Measurements from ENCODE around the gene RNF223.

Gene RNF223

GRCh38 chr1:1021920-1022259, 52.2 kb downstream of the RNF223 start:
- Histone ChIP-seq H3K9ac (ENCODE audit: low read depth, low read length) (no peak overlapping the region), H3K4me3 (ENCODE audit: low read length) (no peak overlapping the region), H3K9me3 (ENCODE audit: insufficient read depth, low read depth, low read length) (no peaks in the 10 kb centered on the region), H3K27me3 (ENCODE audit: insufficient read depth, low read length) (no peaks in the 10 kb centered on the region; the same call in 1 of the 2 replicates), H3K4me1 (ENCODE audit: insufficient read depth, low read length) (peaks cover 25% of the 10 kb centered on the region), H3K36me3 (ENCODE audit: insufficient read depth, low read depth, low read length) (peaks cover 21% of the 10 kb centered on the region; the same call in 1 of the 2 replicates), H3K27ac (ENCODE audit: low read length) (no peak overlapping the region)

- Histone ChIP-seq H3K4me1 (ENCODE audit: insufficient read depth, low read length) (peaks cover 22% of the 10 kb centered on the region), H3K27me3 (ENCODE audit: insufficient read depth, low read length) (no peaks in the 10 kb centered on the region; the same call in 1 of the 2 replicates), H3K36me3 (ENCODE audit: insufficient read depth, low read depth, low read length) (peaks cover 21% of the 10 kb centered on the region; the same call in 1 of the 2 replicates), H3K9ac (ENCODE audit: low read depth, low read length) (peak overlapping the region; percentile 45; the same call in 1 of the 2 replicates), H3K4me3 (ENCODE audit: low read length) (peak overlapping the region; percentile 66), H3K27ac (ENCODE audit: low read length) (no peak overlapping the region), H3K9me3 (ENCODE audit: insufficient read depth, low read depth, low read length) (no peaks in the 10 kb centered on the region)
Measured at GRCh38 chr1:1021010-1021919, 52.8 kb downstream of the RNF223 start.
